H7 (cell line): ENCODE data around the gene ITPR1. TPM values are rescaled to one million over a fixed set of nuclear protein-coding genes. Genes with fewer than 3 reads are reported as not detected.

Source experiments
- DNase-seq: peaks from one replicate; pipeline ENCODE4 v3.0.0; 2012
- H3K27me3 ChIP-seq: 2 replicates; pipeline ENCODE4 v1.6.0; 2011; ENCODE audit warnings: mild to moderate bottlenecking, low read length; ENCODE audit not compliant: control insufficient read depth, insufficient read depth
- H3K36me3 ChIP-seq: replicated peaks from 2 replicates; pipeline ENCODE4 v1.5.1; 2011; ENCODE audit warnings: low read length; ENCODE audit not compliant: control insufficient read depth, insufficient read depth
- H3K4me3 ChIP-seq: 2 replicates; pipeline ENCODE4 v1.5.1; 2011; ENCODE audit warnings: low read depth, mild to moderate bottlenecking, control low read depth, low read length, moderate library complexity; ENCODE audit not compliant: insufficient read depth
- total RNA-seq: library from RNA; depleted of rRNA; stranded (reverse); fragments of >200 nt; shearing (Covaris generic); gene quantifications from 2 replicates; pipeline ENCODE4 v1.2.3, GENCODE V29; 2014

Gene ITPR1
- total RNA-seq, 1 experiment from 2014 or later: 4.4 TPM

- H3K27me3 ChIP-seq: no peaks in the 10 kb centered on the region
Observed at GRCh38 chr3:4681301-4681700, 188.2 kb downstream of the ITPR1 start.

GRCh38 chr3:4684117-4684516, 191.0 kb downstream of the ITPR1 start:
- Histone ChIP-seq H3K36me3 (no peaks in the 10 kb centered on the region), H3K4me3 (no peak overlapping the region), H3K27me3 (no peaks in the 10 kb centered on the region)
- DNase-seq: no peak

More at GRCh38 chr3:4681301-4681700, 188.2 kb downstream of the ITPR1 start:
- Histone ChIP-seq H3K36me3 (no peaks in the 10 kb centered on the region), H3K4me3 (no peak overlapping the region)
- DNase-seq: no peak

- Histone ChIP-seq H3K27me3 (no peaks in the 10 kb centered on the region), H3K4me3 (no peak overlapping the region)
- no peak for DNase-seq
Observed at GRCh38 chr3:4684976-4685375, 191.8 kb downstream of the ITPR1 start.

GRCh38 chr3:4685673-4686345, 192.7 kb downstream of the ITPR1 start:
- H3K4me3 ChIP-seq: no peak overlapping the region

More at GRCh38 chr3:4684976-4685375, 191.8 kb downstream of the ITPR1 start:
- H3K36me3 ChIP-seq: no peaks in the 10 kb centered on the region

GRCh38 chr3:4686619-4687018, 193.5 kb downstream of the ITPR1 start:
- DNase-seq: no peak
- H3K4me3 ChIP-seq: no peak overlapping the region
- no peaks in the 10 kb centered on the region for H3K36me3 ChIP-seq

More at GRCh38 chr3:4685673-4686345, 192.7 kb downstream of the ITPR1 start:
- Histone ChIP-seq H3K36me3 (no peaks in the 10 kb centered on the region), H3K27me3 (no peaks in the 10 kb centered on the region)
- DNase-seq: no peak

GRCh38 chr3:4687167-4687566, 194.0 kb downstream of the ITPR1 start:
- Histone ChIP-seq H3K4me3 (no peak overlapping the region), H3K27me3 (no peaks in the 10 kb centered on the region), H3K36me3 (no peaks in the 10 kb centered on the region)
- no peak for DNase-seq

More at GRCh38 chr3:4686619-4687018, 193.5 kb downstream of the ITPR1 start:
- no peaks in the 10 kb centered on the region for H3K27me3 ChIP-seq

- DNase-seq: no peak
- H3K4me3 ChIP-seq: no peak overlapping the region
- H3K27me3 ChIP-seq: no peaks in the 10 kb centered on the region
- H3K36me3 ChIP-seq: no peaks in the 10 kb centered on the region
Observed at GRCh38 chr3:4687596-4687995, 194.4 kb downstream of the ITPR1 start.

- no peak overlapping the region for H3K4me3 ChIP-seq
- H3K27me3 ChIP-seq: no peaks in the 10 kb centered on the region
- no peaks in the 10 kb centered on the region for H3K36me3 ChIP-seq
- DNase-seq: no peak
Observed at GRCh38 chr3:4688411-4688810, 195.3 kb downstream of the ITPR1 start.

- Histone ChIP-seq H3K36me3 (no peaks in the 10 kb centered on the region), H3K27me3 (no peaks in the 10 kb centered on the region), H3K4me3 (no peak overlapping the region)
- no peak for DNase-seq
Observed at GRCh38 chr3:4689021-4689420, 195.9 kb downstream of the ITPR1 start.

- Histone ChIP-seq H3K27me3 (no peaks in the 10 kb centered on the region), H3K36me3 (no peaks in the 10 kb centered on the region), H3K4me3 (no peak overlapping the region)
- no peak for DNase-seq
Observed at GRCh38 chr3:4690277-4690676, 197.1 kb downstream of the ITPR1 start.

GRCh38 chr3:4693620-4694019, 200.5 kb downstream of the ITPR1 start:
- Histone ChIP-seq H3K27me3 (no peaks in the 10 kb centered on the region), H3K36me3 (no peaks in the 10 kb centered on the region), H3K4me3 (no peak overlapping the region)
- no peak for DNase-seq

GRCh38 chr3:4695846-4696245, 202.7 kb downstream of the ITPR1 start:
- DNase-seq: no peak
- H3K27me3 ChIP-seq: no peaks in the 10 kb centered on the region
- H3K36me3 ChIP-seq: no peaks in the 10 kb centered on the region
- no peak overlapping the region for H3K4me3 ChIP-seq

GRCh38 chr3:4696266-4696665, 203.1 kb downstream of the ITPR1 start:
- DNase-seq: no peak
- no peaks in the 10 kb centered on the region for H3K36me3 ChIP-seq
- H3K4me3 ChIP-seq: no peak overlapping the region
- no peaks in the 10 kb centered on the region for H3K27me3 ChIP-seq

- no peaks in the 10 kb centered on the region for H3K36me3 ChIP-seq
- H3K27me3 ChIP-seq: no peaks in the 10 kb centered on the region
- DNase-seq: no peak
- H3K4me3 ChIP-seq: no peak overlapping the region
Observed at GRCh38 chr3:4698125-4698821, 205.1 kb downstream of the ITPR1 start.

- no peak for DNase-seq
- Histone ChIP-seq H3K27me3 (no peaks in the 10 kb centered on the region), H3K4me3 (no peak overlapping the region), H3K36me3 (no peaks in the 10 kb centered on the region)
Observed at GRCh38 chr3:4703054-4703480, 209.9 kb downstream of the ITPR1 start.
